Glutamatergic neuron (in vitro differentiated cells): ENCODE results near the gene THOC2. TPM values are rescaled to one million over a fixed set of nuclear protein-coding genes. Genes with fewer than 3 reads are reported as not detected.

Source experiments
- DNase-seq: peaks from one replicate; pipeline ENCODE4 v3.0.0; 2022
- H3K27ac Mint-ChIP-seq: one replicate; pipeline ENCODE4 v1.8.0; 2020; ENCODE audit warnings: mild to moderate bottlenecking, mixed read lengths, inconsistent platforms; ENCODE audit not compliant: unreplicated experiment
- H3K27me3 Mint-ChIP-seq: one replicate; pipeline ENCODE4 v1.8.0; 2020; ENCODE audit warnings: mild to moderate bottlenecking, moderate library complexity, mixed read lengths, inconsistent platforms; ENCODE audit not compliant: unreplicated experiment
- H3K36me3 Mint-ChIP-seq: one replicate; pipeline ENCODE4 v1.8.0; 2020; ENCODE audit warnings: mild to moderate bottlenecking, mixed read lengths, inconsistent platforms; ENCODE audit not compliant: unreplicated experiment
- H3K4me1 Mint-ChIP-seq: one replicate; pipeline ENCODE4 v1.8.0; 2020; ENCODE audit warnings: mild to moderate bottlenecking, low read depth, mixed read lengths, inconsistent platforms; ENCODE audit not compliant: unreplicated experiment
- H3K4me3 Mint-ChIP-seq: one replicate; pipeline ENCODE4 v1.8.0; 2020; ENCODE audit warnings: mild to moderate bottlenecking, mixed read lengths, inconsistent platforms; ENCODE audit not compliant: unreplicated experiment
- H3K9me3 Mint-ChIP-seq: one replicate; pipeline ENCODE4 v1.8.0; 2020; ENCODE audit warnings: mild to moderate bottlenecking, moderate library complexity, mixed read lengths, inconsistent platforms; ENCODE audit not compliant: unreplicated experiment
- CTCF ChIP-seq: fragments of 200-600 bp; sonication (generic); IDR thresholded peaks from one replicate; pipeline ENCODE4 v1.5.0; 2021; ENCODE audit not compliant: partially characterized antibody, unreplicated experiment
- total RNA-seq: library from RNA; stranded (reverse); fragmentation: NEBNext Ultra II Directional; extraction: Animal tissue kit (Norgen Biotek cat#: 25700); gene quantifications from one replicate; pipeline ENCODE4 v1.2.1, GENCODE V29; 2021; ENCODE audit not compliant: unreplicated experiment

Gene THOC2
- total RNA-seq, 1 donor from 2014 or later, result 69.5 TPM

DNA sequence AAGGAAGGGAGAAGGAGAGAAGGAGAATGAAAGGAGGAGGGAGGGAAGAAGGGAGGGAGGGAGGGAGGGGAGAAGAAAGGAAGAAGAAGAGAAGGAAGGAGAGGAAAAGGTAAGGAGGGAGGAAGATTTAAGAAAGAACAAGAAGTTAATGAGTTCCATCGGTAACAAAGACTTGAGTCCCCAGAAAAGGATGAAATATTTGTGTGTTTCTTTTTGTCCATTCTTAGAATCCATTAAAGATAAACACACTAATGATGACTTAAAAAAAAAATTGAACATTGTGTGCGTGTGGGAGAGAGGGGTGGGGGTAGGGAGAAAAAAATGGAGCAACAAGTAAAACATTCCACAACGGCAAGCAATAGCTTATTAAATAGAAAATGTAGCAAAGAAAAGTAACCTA is 131.4 kb downstream of the THOC2 start:
- H3K9me3 Mint-ChIP-seq, result no peaks in the 10 kb centered on the region
- H3K36me3 Mint-ChIP-seq, result no peaks in the 10 kb centered on the region
- DNase-seq, result no peak
- no peak overlapping the region for H3K4me3 Mint-ChIP-seq
- H3K4me1 Mint-ChIP-seq, result no peaks in the 10 kb centered on the region
- no peaks in the 10 kb centered on the region for H3K27me3 Mint-ChIP-seq
- H3K27ac Mint-ChIP-seq, result no peak overlapping the region
- no peak for TF ChIP-seq CTCF

DNA sequence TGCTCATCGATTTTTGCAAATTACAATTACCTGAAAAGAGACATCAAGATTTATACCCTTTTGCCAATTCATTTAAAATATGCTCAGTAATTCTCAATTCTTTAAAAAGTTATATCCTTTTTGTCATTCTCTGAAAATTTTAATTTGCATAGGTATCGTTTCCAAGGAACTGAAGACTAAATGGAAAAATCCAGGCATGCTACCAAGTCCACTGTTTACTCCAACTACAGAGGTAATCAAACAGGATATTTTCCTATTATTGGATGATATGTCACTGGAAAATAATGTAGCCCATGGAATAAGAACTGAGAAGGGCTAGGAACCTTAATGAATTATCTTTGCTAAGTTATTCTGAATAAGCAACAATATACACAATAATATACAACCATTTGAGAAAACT is 132.7 kb downstream of the THOC2 start:
- TF ChIP-seq CTCF, result no peak
- H3K27me3 Mint-ChIP-seq, result no peaks in the 10 kb centered on the region
- no peaks in the 10 kb centered on the region for H3K9me3 Mint-ChIP-seq
- H3K36me3 Mint-ChIP-seq, result no peaks in the 10 kb centered on the region
- no peak overlapping the region for H3K4me3 Mint-ChIP-seq
- DNase-seq, result no peak
- H3K4me1 Mint-ChIP-seq, result no peaks in the 10 kb centered on the region
- H3K27ac Mint-ChIP-seq, result no peak overlapping the region

DNA sequence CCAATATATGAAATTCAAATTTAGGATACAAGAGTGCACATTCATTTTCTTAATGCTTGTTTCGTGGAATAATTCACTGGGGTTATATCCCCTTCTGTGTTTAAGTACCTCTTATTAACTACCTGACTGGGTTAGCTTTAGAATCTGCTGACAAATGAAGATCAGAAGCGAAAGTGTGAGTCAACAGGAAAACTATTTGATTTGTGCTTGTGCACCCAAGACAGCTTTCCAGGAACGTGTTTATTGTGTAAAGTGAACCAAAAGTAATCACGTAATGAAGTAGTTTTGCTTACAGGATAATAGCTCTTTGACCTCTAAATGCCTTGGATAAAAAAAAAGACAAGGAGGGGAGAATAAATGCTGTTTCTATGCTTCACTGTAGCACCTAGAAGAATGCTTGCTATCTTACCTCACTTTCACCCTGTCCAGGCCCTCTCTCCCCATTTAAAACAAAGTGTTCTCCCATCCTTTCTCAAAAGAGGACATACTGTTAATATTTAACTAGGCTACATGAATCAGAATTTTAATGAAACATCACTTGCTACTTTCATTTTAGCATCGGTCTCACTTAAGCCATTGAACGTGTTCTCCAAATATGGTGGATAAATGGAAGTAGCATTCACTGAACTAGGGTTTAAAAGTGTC is 141.9 kb downstream of the THOC2 start:
- H3K27me3 Mint-ChIP-seq, result no peaks in the 10 kb centered on the region
- H3K4me3 Mint-ChIP-seq, result no peak overlapping the region
- no peaks in the 10 kb centered on the region for H3K36me3 Mint-ChIP-seq
- no peak overlapping the region for H3K27ac Mint-ChIP-seq
- no peaks in the 10 kb centered on the region for H3K9me3 Mint-ChIP-seq
- DNase-seq, result no peak
- TF ChIP-seq CTCF, result no peak
- no peaks in the 10 kb centered on the region for H3K4me1 Mint-ChIP-seq

GRCh38 chrX:123588723-123589122 is 144.1 kb downstream of the THOC2 start:
- Mint-ChIP-seq H3K4me3 (no peak overlapping the region), H3K27ac (no peak overlapping the region), H3K9me3 (no peaks in the 10 kb centered on the region), H3K4me1 (no peaks in the 10 kb centered on the region), H3K36me3 (no peaks in the 10 kb centered on the region), H3K27me3 (no peaks in the 10 kb centered on the region)
- no peak for DNase-seq
- TF ChIP-seq CTCF, result no peak

- no peak overlapping the region for H3K27ac Mint-ChIP-seq
- H3K27me3 Mint-ChIP-seq, result no peaks in the 10 kb centered on the region
- TF ChIP-seq CTCF, result no peak
- no peaks in the 10 kb centered on the region for H3K4me1 Mint-ChIP-seq
- no peak for DNase-seq
- H3K9me3 Mint-ChIP-seq, result no peaks in the 10 kb centered on the region
- no peak overlapping the region for H3K4me3 Mint-ChIP-seq
- no peaks in the 10 kb centered on the region for H3K36me3 Mint-ChIP-seq
Measured at GRCh38 chrX:123581586-123581985, 151.3 kb downstream of the THOC2 start.
